Activated CD4-positive, alpha-beta T cell treated with anti-CD3 and anti-CD28 coated beads, Interleukin-2, amount 10 ng/mL, durations not matched to agents 7 days and 5 days (primary cell): ENCODE data around the gene TMEM151B. TPM values are rescaled to one million over a fixed set of nuclear protein-coding genes. Genes with fewer than 3 reads are reported as not detected.

Experiments
- CTCF ChIA-PET: fragments of 350-600 bp; sonication (Branson Sonifier 250); formaldehyde crosslinking; loops from one replicate; lab custom pipeline; 2021; ENCODE audit warnings: antibody characterized with exemption; lab: Charles Lee
- POLR2A ChIA-PET: fragments of 350-600 bp; sonication (Branson Sonifier 250); formaldehyde crosslinking; loops from one replicate; lab custom pipeline; 2021; ENCODE audit warnings: antibody characterized with exemption; lab: Charles Lee
- DNase-seq: peaks from one replicate; pipeline ENCODE4 v3.0.0-alpha.2; 2020
- H3K27ac Mint-ChIP-seq: one replicate; pipeline ENCODE4 v1.8.0; 2021; ENCODE audit warnings: mild to moderate bottlenecking, moderate library complexity, mixed read lengths
- H3K27me3 Mint-ChIP-seq: one replicate; pipeline ENCODE4 v1.8.0; 2021; ENCODE audit warnings: mixed read lengths
- H3K36me3 Mint-ChIP-seq: one replicate; pipeline ENCODE4 v1.8.0; 2021; ENCODE audit warnings: low read depth, mixed read lengths
- H3K4me1 Mint-ChIP-seq: one replicate; pipeline ENCODE4 v1.8.0; 2021; ENCODE audit warnings: mixed read lengths
- H3K4me3 Mint-ChIP-seq: one replicate; pipeline ENCODE4 v1.8.0; 2021; ENCODE audit warnings: mild to moderate bottlenecking, moderate library complexity, mixed read lengths
- H3K9me3 Mint-ChIP-seq: one replicate; pipeline ENCODE4 v1.8.0; 2021; ENCODE audit warnings: mixed read lengths
- total RNA-seq, 2 experiments: library from RNA; stranded (reverse); gene quantifications; one replicate each; pipeline ENCODE4 v1.2.3, GENCODE V29; 2021

Gene TMEM151B
- total RNA-seq, 2 experiments from 2014 or later: not detected

DNA sequence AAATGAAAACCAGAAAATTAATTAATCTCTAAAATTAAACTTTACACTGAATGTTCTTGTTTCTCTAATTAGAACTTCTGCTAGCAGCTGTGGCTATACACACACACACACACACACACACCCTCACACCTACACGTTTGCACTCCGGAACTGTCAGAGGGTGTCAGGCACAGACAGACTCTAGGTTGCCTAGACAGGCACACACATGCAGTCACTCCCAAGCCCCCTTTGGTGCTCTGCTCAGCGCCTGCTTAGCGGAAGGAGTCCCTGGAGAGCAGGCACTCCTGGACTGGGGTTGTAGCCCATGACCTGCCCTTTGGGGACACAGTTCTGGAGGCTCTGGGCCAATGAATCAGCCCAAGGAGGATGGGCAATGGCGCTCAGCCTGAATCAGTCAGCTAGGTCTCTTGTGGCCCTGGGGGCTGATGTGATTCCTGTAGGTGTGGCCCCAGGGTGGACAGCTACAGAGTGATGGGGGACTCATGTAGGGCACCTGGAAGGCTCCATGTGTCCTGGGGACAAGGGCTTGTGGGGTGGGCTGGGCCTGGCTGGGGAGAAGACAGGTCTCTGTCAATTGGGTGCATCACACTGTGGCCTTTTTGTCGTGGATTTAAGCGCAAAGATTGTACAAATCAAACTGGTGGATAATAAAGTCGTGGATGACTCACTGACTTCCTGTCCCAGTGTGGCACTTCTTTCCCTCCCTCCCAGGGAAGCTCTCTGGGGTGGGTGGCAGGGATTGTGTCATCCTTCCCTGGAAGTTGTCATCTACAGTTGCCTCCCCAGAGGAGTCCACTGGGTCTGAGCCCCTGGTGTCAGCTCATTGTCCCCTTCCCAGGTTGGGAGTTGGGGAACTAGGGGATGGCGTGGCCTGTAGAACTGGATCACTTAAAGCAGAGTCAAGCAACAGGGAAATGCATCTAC, 8.8 kb downstream of the TMEM151B start:
- Mint-ChIP-seq H3K4me3 (no peak overlapping the region), H3K27me3 (peaks cover 39% of the 10 kb centered on the region), H3K27ac (no peak overlapping the region), H3K36me3 (no peaks in the 10 kb centered on the region), H3K9me3 (no peaks in the 10 kb centered on the region), H3K4me1 (peaks cover 2% of the 10 kb centered on the region)
- no peak for DNase-seq
- CTCF ChIA-PET: interaction anchor here (0.6 to 4.3 kb wide), 3 partner anchors 11 to 604 kb away, joined by 3 to 16 read pairs (median 3); no protein-coding TSS in a partner anchor
- POLR2A ChIA-PET: no interaction called here

DNA sequence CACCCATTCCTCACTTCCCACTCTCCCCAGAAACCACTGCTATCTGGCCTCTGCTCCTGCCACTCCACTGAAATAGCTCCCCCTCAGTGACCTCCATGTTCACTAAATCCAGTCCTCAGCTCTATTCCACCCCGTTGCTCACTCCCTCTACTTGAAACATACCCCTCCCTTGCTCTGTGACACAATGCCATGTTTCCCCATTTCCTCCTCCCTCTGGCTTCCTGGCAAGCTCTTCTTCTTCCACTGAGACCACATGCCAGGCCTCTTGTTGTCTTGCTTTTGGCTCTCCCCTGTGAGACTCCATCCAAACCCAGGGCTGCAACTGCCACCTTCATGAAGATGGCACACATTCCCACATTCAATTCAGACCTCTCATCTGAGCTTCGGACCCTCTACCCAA, 13.9 kb downstream of the TMEM151B start:
- Mint-ChIP-seq H3K27ac (no peak overlapping the region), H3K27me3 (peaks cover 34% of the 10 kb centered on the region), H3K4me3 (no peak overlapping the region), H3K9me3 (no peaks in the 10 kb centered on the region), H3K36me3 (no peaks in the 10 kb centered on the region), H3K4me1 (no peaks in the 10 kb centered on the region)
- POLR2A ChIA-PET: no interaction called here
- CTCF ChIA-PET: interaction anchor here (0.9 to 2.3 kb wide), 4 partner anchors 16 to 72 kb away, joined by 3 to 7 read pairs (median 3); no protein-coding TSS in a partner anchor
- DNase-seq: no peak

DNA sequence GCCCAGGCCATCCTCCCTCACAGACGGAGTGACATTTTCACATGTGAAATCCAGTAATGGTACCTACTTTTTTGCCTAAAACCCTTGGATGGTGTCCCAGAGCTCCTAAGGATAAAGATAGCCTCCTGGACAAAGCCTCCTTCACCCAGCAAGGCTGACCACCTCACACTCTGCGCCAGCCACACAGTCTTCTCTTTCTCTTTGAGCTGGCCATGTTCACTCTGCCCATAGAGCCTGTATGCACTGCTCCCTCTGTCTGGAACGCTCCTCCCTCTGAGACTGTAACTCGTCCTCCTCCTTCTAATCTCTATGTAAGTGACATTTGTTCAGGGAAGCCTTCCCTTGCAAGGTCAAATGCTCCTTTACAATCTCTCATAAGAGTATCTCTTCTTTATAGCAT, 14.6 kb downstream of the TMEM151B start:
- ChIA-PET POLR2A (no interaction called here), CTCF (interaction anchor here (1.2 to 1.4 kb wide), 2 partner anchors 17 to 72 kb away, joined by 3 read pairs; no protein-coding TSS in a partner anchor)
- Mint-ChIP-seq H3K4me1 (no peaks in the 10 kb centered on the region), H3K9me3 (no peaks in the 10 kb centered on the region), H3K27me3 (peaks cover 35% of the 10 kb centered on the region), H3K4me3 (no peak overlapping the region), H3K27ac (no peak overlapping the region), H3K36me3 (no peaks in the 10 kb centered on the region)
- DNase-seq: no peak

DNA sequence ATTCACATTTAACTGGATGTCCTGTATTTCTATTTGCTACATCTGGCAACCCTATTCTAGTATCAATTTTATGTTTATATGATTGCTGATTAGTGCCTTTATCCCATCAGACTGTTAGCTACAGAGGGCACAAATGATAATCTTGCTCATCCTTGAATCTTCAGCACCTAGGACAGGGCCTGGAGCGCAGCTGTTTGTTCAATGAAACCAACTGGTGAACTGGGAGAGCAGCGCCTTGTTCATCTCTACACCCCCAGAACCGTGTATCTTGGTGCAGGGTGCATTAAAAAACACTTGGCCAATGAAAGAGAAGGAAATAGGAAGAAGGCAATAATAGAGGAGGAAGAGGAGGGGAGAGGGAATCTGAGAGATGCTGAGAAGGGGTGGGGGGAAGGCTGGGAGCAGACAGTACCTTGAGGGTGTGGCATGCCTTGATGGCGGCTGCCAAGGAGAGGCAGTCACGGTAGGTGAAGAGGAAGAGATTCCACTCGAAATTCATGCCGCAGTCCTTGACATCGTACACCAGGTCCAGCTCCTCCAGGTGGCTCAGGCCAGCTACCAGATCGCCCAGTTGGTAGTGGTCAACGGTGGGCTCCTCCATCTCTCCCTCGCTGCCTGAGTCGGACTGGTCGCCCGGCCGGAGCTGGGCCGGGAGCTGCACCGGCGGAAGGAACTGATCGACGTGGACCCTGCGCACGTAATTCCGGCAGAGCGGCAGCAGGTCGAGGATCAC, 15.5 kb downstream of the TMEM151B start:
- ChIA-PET POLR2A (no interaction called here), CTCF (interaction anchor here (0.8 to 1.2 kb wide), 2 partner anchors 17 to 19 kb away, joined by 3 read pairs; no protein-coding TSS in a partner anchor)
- DNase-seq: no peak
- Mint-ChIP-seq H3K9me3 (no peaks in the 10 kb centered on the region), H3K27me3 (peaks cover 39% of the 10 kb centered on the region), H3K4me1 (no peaks in the 10 kb centered on the region), H3K36me3 (no peaks in the 10 kb centered on the region), H3K4me3 (no peak overlapping the region), H3K27ac (no peak overlapping the region)

DNA sequence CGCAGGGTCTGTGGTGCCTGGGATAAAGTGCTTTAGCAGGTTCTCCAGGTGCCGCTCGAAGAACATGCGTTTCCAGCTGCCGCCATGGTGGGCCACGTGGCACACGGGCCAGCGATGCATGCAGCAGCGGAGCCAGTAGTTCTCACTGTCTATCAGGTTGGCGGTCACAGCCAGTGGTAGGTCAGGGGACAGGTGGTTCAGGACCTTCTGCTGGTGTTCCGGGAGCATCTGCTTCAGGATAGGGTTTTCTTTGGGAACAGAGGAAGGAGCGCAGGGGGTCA, 16.0 kb downstream of the TMEM151B start:
- no peak overlapping the region for H3K27ac Mint-ChIP-seq
- no peaks in the 10 kb centered on the region for H3K9me3 Mint-ChIP-seq
- no peak overlapping the region for H3K4me3 Mint-ChIP-seq
- ChIA-PET CTCF (interaction anchor here (0.8 to 1.2 kb wide), 2 partner anchors 18 to 19 kb away, joined by 3 read pairs; no protein-coding TSS in a partner anchor), POLR2A (no interaction called here)
- no peaks in the 10 kb centered on the region for H3K4me1 Mint-ChIP-seq
- H3K36me3 Mint-ChIP-seq: no peaks in the 10 kb centered on the region
- peaks cover 41% of the 10 kb centered on the region for H3K27me3 Mint-ChIP-seq
- DNase-seq: no peak

DNA sequence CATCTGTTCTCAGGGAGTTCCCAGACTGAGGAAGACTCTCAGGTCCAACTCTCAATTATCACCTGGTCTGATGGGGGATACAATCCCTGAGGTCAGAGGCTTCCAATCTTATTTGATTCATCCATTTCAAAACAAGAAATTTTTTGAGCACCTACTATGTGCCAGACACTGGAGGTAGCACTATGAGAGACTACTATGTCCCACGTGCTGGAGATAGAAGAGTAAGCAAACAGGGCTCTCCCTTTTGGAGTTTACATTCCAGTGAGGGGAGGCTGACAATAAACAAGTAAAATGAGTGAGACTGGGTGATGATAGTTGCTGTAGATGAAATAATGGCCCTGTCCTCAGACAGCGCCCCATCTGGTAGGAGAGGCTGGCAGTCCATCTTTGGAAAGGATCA, 16.5 kb downstream of the TMEM151B start:
- CTCF ChIA-PET: no interaction called here
- H3K36me3 Mint-ChIP-seq: no peaks in the 10 kb centered on the region
- H3K27me3 Mint-ChIP-seq: peaks cover 44% of the 10 kb centered on the region
- no peaks in the 10 kb centered on the region for H3K9me3 Mint-ChIP-seq
- POLR2A ChIA-PET: no interaction called here
- no peaks in the 10 kb centered on the region for H3K4me1 Mint-ChIP-seq
- no peak overlapping the region for H3K27ac Mint-ChIP-seq
- H3K4me3 Mint-ChIP-seq: no peak overlapping the region
- DNase-seq: no peak

DNA sequence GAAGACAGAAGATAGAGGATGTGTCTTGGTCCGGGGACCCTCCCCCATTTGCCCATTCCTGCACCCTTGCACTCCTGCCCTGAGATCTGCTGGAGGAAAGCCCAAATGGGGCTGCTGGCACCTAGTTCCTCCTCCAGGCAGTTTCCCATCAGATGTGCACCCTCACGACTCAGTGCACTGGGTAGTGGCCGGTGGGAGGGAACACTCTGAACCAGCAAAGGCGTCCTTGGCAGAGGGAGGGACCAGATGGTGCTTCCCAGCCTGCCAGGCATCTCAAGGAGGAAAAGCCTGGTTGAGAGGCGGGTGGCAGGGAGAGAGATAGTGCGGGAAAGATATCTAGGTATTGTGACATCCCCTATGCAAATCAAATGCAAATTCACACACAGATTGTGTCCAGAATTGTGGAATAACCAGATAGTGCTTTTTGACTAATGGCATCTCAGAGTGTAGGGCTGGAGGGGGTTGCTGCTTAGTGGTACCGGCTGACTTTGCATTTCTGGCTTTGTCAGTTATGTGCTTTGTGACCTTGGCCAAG, 19.5 kb downstream of the TMEM151B start:
- POLR2A ChIA-PET: no interaction called here
- H3K4me3 Mint-ChIP-seq: no peak overlapping the region
- no peaks in the 10 kb centered on the region for H3K4me1 Mint-ChIP-seq
- peaks cover 48% of the 10 kb centered on the region for H3K27me3 Mint-ChIP-seq
- no peak overlapping the region for H3K27ac Mint-ChIP-seq
- H3K9me3 Mint-ChIP-seq: no peaks in the 10 kb centered on the region
- CTCF ChIA-PET: no interaction called here
- no peaks in the 10 kb centered on the region for H3K36me3 Mint-ChIP-seq
- DNase-seq: no peak

DNA sequence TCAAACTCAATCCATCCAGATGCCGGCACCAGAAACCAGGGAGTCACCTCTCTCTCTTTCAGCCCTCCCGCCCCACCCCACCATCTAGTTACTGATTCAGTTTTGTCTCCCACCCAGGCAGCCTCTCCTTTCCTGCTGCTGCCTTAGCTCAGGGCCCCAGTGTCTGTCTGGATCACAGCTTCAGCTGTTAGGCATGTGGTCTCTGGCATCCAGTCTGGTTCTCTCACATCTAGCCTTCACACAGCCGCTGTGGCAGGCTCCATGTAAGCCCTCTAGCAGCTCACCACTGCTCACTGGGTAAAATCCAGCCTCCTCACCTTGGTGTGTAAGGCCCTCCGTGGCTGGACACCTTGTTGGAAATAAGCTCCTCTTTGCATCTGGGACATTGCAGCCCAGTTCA, 21.6 kb downstream of the TMEM151B start:
- ChIA-PET CTCF (interaction anchor here (1.0 to 2.7 kb wide), 2 partner anchors 13 to 21 kb away, joined by 3 to 7 read pairs; partner anchors contain the start of gene AARS2), POLR2A (no interaction called here)
- H3K27ac Mint-ChIP-seq: no peak overlapping the region
- H3K4me1 Mint-ChIP-seq: peaks cover under 1% of the 10 kb centered on the region
- H3K27me3 Mint-ChIP-seq: peaks cover 61% of the 10 kb centered on the region
- no peak overlapping the region for H3K4me3 Mint-ChIP-seq
- H3K9me3 Mint-ChIP-seq: no peaks in the 10 kb centered on the region
- H3K36me3 Mint-ChIP-seq: no peaks in the 10 kb centered on the region
- DNase-seq: no peak

DNA sequence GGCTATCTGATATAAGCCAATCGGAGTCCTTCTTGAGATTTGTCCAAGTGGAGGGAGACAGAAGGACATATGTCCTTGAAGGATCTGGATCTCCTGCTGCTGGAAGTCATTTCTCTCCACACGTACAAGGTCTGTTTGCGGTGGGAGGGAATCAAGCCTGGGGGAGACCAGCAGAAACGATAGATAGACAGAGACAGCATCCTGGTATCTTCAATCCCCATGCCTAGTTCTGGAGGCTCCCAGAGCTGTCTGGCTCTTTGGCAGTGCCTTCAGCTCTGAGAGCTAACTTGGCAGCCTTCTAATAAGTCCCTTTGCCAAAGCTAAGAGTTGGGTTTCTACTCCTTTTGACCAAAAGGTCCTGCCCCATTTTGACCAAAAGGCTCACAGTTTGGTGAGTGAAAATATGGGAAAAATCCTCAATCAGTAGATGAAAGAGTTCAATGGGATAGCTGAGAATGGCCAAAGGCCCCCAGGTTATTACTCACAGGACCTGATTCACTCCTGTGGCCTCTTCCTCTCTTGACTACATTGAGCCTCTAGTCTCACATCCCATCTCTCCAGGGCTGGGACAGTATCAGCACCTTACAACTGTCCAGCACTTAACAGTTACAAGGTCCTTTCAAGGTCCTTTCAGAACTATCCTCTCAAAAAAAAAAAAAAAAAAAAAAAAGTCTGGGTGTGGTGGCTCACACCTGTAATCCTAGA, 22.6 kb downstream of the TMEM151B start:
- no peak overlapping the region for H3K27ac Mint-ChIP-seq
- no peaks in the 10 kb centered on the region for H3K9me3 Mint-ChIP-seq
- H3K4me1 Mint-ChIP-seq: peaks cover 4% of the 10 kb centered on the region
- CTCF ChIA-PET: interaction anchor here (2.7 kb wide), 1 partner anchor 12 kb away, joined by 7 read pairs; no protein-coding TSS in a partner anchor
- H3K27me3 Mint-ChIP-seq: peaks cover 63% of the 10 kb centered on the region
- DNase-seq: no peak
- no peaks in the 10 kb centered on the region for H3K36me3 Mint-ChIP-seq
- POLR2A ChIA-PET: no interaction called here
- no peak overlapping the region for H3K4me3 Mint-ChIP-seq

DNA sequence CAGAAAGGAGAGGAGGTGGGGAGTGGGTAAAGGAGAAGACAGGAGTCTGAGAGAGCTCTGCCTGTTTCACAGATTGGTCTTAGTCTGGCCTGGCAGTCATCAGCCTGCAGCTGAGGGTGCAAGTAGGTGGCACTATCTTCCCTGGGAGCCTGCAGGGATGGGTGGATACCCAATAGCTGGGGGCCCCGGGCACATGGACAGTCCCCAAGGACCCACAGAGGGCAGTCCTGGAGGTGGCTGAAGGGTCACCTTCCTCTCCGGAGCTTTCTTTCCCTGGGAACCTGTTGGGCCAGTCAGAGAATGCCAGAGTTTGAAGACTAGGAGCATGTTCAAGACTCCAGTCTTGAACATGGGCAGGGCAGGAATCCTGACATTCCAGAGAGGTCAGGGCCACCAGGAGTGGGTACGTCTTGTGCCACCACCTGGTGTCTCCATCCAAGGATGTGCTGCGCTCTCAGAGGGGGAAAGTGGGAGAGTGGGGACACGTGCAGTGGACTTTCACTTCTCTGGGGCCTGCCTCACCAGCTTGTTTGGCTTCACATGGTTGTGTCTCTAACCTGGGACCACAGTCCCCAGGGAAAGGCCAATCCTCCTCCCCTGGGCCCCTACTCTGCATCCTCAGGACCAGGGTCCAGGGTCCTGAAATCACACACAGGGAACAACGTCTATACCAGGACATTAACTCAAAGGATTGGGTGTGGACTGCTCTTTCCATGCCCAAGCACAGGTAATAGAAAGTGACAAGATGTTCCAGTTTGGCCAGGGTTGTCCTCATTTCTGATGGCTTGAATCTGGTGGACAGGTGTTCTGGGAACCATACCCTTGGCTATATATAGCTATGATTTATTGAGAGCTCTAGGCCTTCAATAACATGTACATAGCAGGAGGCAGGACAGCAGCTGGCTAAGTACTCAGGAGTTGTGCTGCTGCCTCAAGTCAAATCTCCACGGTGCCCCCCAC, 24.9 kb downstream of the TMEM151B start:
- no peak overlapping the region for H3K4me3 Mint-ChIP-seq
- CTCF ChIA-PET: interaction anchor here (1.1 to 1.4 kb wide), 4 partner anchors 18 to 27 kb away, joined by 3 read pairs; partner anchors contain the start of gene AARS2
- DNase-seq: no peak
- peaks cover 8% of the 10 kb centered on the region for H3K4me1 Mint-ChIP-seq
- POLR2A ChIA-PET: no interaction called here
- H3K27me3 Mint-ChIP-seq: peaks cover 59% of the 10 kb centered on the region
- H3K36me3 Mint-ChIP-seq: peaks cover 4% of the 10 kb centered on the region
- H3K9me3 Mint-ChIP-seq: no peaks in the 10 kb centered on the region
- peak overlapping the region; percentile 68 for H3K27ac Mint-ChIP-seq
